K562 (cell line): ENCODE measurements around the gene GFRA4. TPM values are rescaled to one million over a fixed set of nuclear protein-coding genes. Genes with fewer than 3 reads are reported as not detected.

Experiments
- ATAC-seq: fragments of 200-7000 bp; cut with Tn5 transposase; 3 replicates; pipeline ENCODE4 v1.9.1; 2020; ENCODE audit warnings: moderate library complexity
- BruUV-seq: library from RNA; stranded (reverse); fragments of 400-500 nt; replicated peaks from 2 replicates; lab custom pipeline; 2021; lab: Mats Ljungman, UMichigan
- CTCF ChIA-PET: fragments of 300-600 bp; formaldehyde crosslinking; extraction: SDS; loops from one replicate; lab custom pipeline; 2021; ENCODE audit warnings: low intra/inter-chr PET ratio; lab: Yijun Ruan, JAX
- POLR2A ChIA-PET: fragments of 300-600, 350-650 bp; sonication (Branson Sonifier 250); formaldehyde crosslinking; extraction: SDS; loops from one replicate; lab custom pipeline; 2021; ENCODE audit warnings: antibody characterized with exemption, inconsistent platforms; lab: Yijun Ruan, JAX
- DNase-seq, 4 experiments: peaks; one replicate each; pipeline versions ENCODE4 v3.0.0 to v3.0.0-alpha.2; 2011 to 2018; ENCODE audit warnings: low spot score in 3 of 4, mixed read lengths in 3 of 4; ENCODE audit errors: extremely low read depth in 1 of 4
- FAIRE-seq: peaks from 2 replicates; lab custom pipeline; 2011; peaks lifted over from hg19 to GRCh38; lab: Jason Lieb, UNC
- H2AFZ ChIP-seq: 2 replicates; pipeline ENCODE4 v1.6.0; 2011; ENCODE audit warnings: low read depth, low read length, control low read depth, inconsistent platforms
- H3K27ac ChIP-seq: fragments of 200-600 bp; 3 replicates; pipeline ENCODE4 v1.8.0; 2011; ENCODE audit warnings: low read depth, mild to moderate bottlenecking, control low read depth, inconsistent platforms, low read length, moderate library complexity, mixed read lengths; ENCODE audit errors: extremely low read depth
- H3K27me3 ChIP-seq, 2 experiments: fragments of 300-600 bp in 1 of 2; 2 replicates in 1 of 2; 3 replicates in 1 of 2; pipeline versions ENCODE4 v1.6.0 to v1.8.0; 2011; ENCODE audit warnings: inconsistent platforms in 2 of 2, low read length in 2 of 2, mild to moderate bottlenecking in 1 of 2, mixed read lengths in 1 of 2, moderate library complexity in 1 of 2; ENCODE audit not compliant: control insufficient read depth in 2 of 2, insufficient read depth in 2 of 2
- H3K36me3 ChIP-seq: fragments of 300-600 bp; 3 replicates; pipeline ENCODE4 v1.8.0; 2011; ENCODE audit warnings: mild to moderate bottlenecking, low read length, inconsistent platforms; ENCODE audit not compliant: control insufficient read depth, insufficient read depth
- H3K4me1 ChIP-seq, 2 experiments: fragments of 200-600 bp in 1 of 2; replicated peaks in 1 of 2; 2 replicates in 1 of 2; 3 replicates in 1 of 2; pipeline versions ENCODE4 v1.5.1 to v1.8.0; 2011; ENCODE audit warnings: inconsistent platforms in 2 of 2, low read length in 2 of 2, mild to moderate bottlenecking in 1 of 2, mixed read lengths in 1 of 2, moderate library complexity in 1 of 2; ENCODE audit not compliant: control insufficient read depth in 2 of 2, insufficient read depth in 2 of 2
- H3K4me2 ChIP-seq: 2 replicates; pipeline ENCODE4 v1.6.1; 2011; ENCODE audit warnings: low read length, control low read depth, inconsistent platforms, mixed read lengths; ENCODE audit not compliant: insufficient read depth
- H3K4me3 ChIP-seq: fragments of 200-600 bp; sonication (generic), shearing (Covaris generic); 2 replicates; pipeline ENCODE4 v1.5.1; 2016; ENCODE audit warnings: control low read depth, inconsistent platforms
- H3K79me2 ChIP-seq: fragments of 200-600 bp; 3 replicates; pipeline ENCODE4 v1.8.0; 2011; ENCODE audit warnings: low read length, inconsistent platforms; ENCODE audit not compliant: control insufficient read depth, insufficient read depth
- H3K9ac ChIP-seq, 2 experiments: 2 replicates each; pipeline versions ENCODE4 v1.6.0 to v1.6.1; 2011; ENCODE audit warnings: low read depth in 2 of 2, low read length in 2 of 2, control low read depth in 1 of 2, inconsistent platforms in 1 of 2, mild to moderate bottlenecking in 1 of 2, mixed read lengths in 1 of 2; ENCODE audit not compliant: insufficient read depth in 1 of 2
- H3K9me1 ChIP-seq: one replicate; pipeline ENCODE4 v1.6.0; 2011; ENCODE audit warnings: inconsistent platforms, mild to moderate bottlenecking, low read length, moderate library complexity; ENCODE audit not compliant: control insufficient read depth, insufficient read depth
- H3K9me3 ChIP-seq: replicated peaks from 2 replicates; pipeline ENCODE4 v1.5.1; 2011; ENCODE audit warnings: low read depth, low read length, inconsistent platforms; ENCODE audit not compliant: control insufficient read depth, insufficient read depth
- H4K20me1 ChIP-seq: replicated peaks from 2 replicates; pipeline ENCODE4 v1.6.1; 2011; ENCODE audit warnings: low read length, inconsistent platforms, mixed read lengths; ENCODE audit not compliant: control insufficient read depth, insufficient read depth
- ELK3 ChIP-seq: fragments of 450-650 bp; formaldehyde crosslinking; IDR thresholded peaks from 2 replicates; pipeline ENCODE4 v1.4.0; 2020; ENCODE audit warnings: mild to moderate bottlenecking
- ZNF583 ChIP-seq: fragments of 250-450 bp; sonication (Bioruptor Pico); IDR thresholded peaks from 2 replicates; pipeline ENCODE4 v1.4.0; 2020
- ZNF778 ChIP-seq: fragments of 450-650 bp; formaldehyde crosslinking; IDR thresholded peaks from 2 replicates; pipeline ENCODE4 v1.4.0; 2020; ENCODE audit warnings: mild to moderate bottlenecking, moderate library complexity
- WGBS: fragments of 100-300 bp; shearing (Covaris generic); methylation state at CpG from one replicate; pipeline ENCODE4 v1.1.6; 2016; ENCODE audit warnings: low coverage, mixed read lengths; ENCODE audit not compliant: insufficient coverage; ENCODE audit errors: missing lambda C conversion rate; 5-methylcytosine and 5-hydroxymethylcytosine counted together
- in situ Hi-C: fragments of 300-500 bp; cut with MboI; formaldehyde crosslinking; loops from 4 replicates; pipeline ENCODE4 v1.15.0; 2018; ENCODE audit warnings: inconsistent platforms, mixed read lengths
- intact Hi-C: fragments of 100-400 bp; cut with micrococcal nuclease; formaldehyde crosslinking; loops from 2 replicates; pipeline ENCODE4 v1.14.2; 2022
- polyA plus RNA-seq, 8 experiments: library from polyadenylated mRNA; depleted of rRNA in 4 of 8; stranded (reverse) in 5 of 8; unstranded in 3 of 8; fragments of >200 nt; fragmentation: Nextera tagmentation in 2 of 8; fragmentation: Illumina TruSeq in 1 of 8; extraction: Ambion mirVana in 2 of 8; extraction: Trizol in 1 of 8; gene quantifications; 2 replicates each; pipeline versions ENCODE4 v1.2.1 to v1.2.3, GENCODE V29; 2011 to 2014; ENCODE audit warnings: inconsistent platforms in 1 of 8, missing spikeins in 1 of 8
- total RNA-seq, 7 experiments: library from RNA; depleted of rRNA in 6 of 7; stranded (reverse); fragments of >200 nt in 6 of 7; fragmentation: Illumina TruSeq in 2 of 7; extraction: Trizol in 2 of 7; gene quantifications; 2 replicates each; pipeline versions ENCODE4 v1.2.1 to v1.2.3, GENCODE V29; 2011 to 2021; ENCODE audit warnings: low replicate concordance in 1 of 7
- TF ChIP-seq, protein P1 (sequence below): fragments of 250-450 bp; sonication (Bioruptor Pico); IDR thresholded peaks from 2 replicates; pipeline ENCODE4 v1.5.0; 2021

Gene GFRA4
- total and polyA plus RNA-seq, 9 of the 15 experiments (the other 6 are each of a cell fraction or from before 2014, with no cell fraction given), result not detected

- no peaks in the 10 kb centered on the region for H3K9me1 ChIP-seq
- H3K27ac ChIP-seq, result no peak overlapping the region
- POLR2A ChIA-PET, result no interaction called here
- no peaks in the 10 kb centered on the region for H3K36me3 ChIP-seq
- 17% methylated on average over 8 of the region's 12 CpGs for WGBS
- TF ChIP-seq ZNF583 (CRISPR knock-in tag), result no peak
- TF ChIP-seq, protein P1, sequence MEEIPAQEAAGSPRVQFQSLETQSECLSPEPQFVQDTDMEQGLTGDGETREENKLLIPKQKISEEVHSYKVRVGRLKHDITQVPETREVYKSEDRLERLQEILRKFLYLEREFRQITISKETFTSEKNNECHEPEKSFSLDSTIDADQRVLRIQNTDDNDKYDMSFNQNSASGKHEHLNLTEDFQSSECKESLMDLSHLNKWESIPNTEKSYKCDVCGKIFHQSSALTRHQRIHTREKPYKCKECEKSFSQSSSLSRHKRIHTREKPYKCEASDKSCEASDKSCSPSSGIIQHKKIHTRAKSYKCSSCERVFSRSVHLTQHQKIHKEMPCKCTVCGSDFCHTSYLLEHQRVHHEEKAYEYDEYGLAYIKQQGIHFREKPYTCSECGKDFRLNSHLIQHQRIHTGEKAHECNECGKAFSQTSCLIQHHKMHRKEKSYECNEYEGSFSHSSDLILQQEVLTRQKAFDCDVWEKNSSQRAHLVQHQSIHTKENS (CRISPR knock-in tag), result no peak
- no peak for TF ChIP-seq ELK3
- TF ChIP-seq ZNF778 (CRISPR knock-in tag), result no peak
- FAIRE-seq (no peak), ATAC-seq (no peak), DNase-seq (no peak)
- CTCF ChIA-PET, result no interaction called here
- no peak overlapping the region; a peak in 1 of 4 replicates for H3K9ac ChIP-seq
- no peaks in the 10 kb centered on the region for H3K79me2 ChIP-seq
- no peak overlapping the region for H2AFZ ChIP-seq
- H3K27me3 ChIP-seq, result peaks cover 0 to 49% of the 10 kb centered on the region in 2 experiments; a peak in 4 of 5 replicates
- peaks cover 0 to 5% of the 10 kb centered on the region in 2 experiments; a peak in 2 of 5 replicates for H3K4me1 ChIP-seq
- no peak overlapping the region for H3K4me3 ChIP-seq
- no peak overlapping the region for H3K4me2 ChIP-seq
- no peaks in the 10 kb centered on the region for H3K9me3 ChIP-seq
- H4K20me1 ChIP-seq, result no peaks in the 10 kb centered on the region
- in situ Hi-C loops (no loop called here), intact Hi-C loops (no loop called here)
- no TSS peak for BruUV-seq
These were observed 3.5 kb downstream of the GFRA4 start for GRCh38 chr20:3659492-3660261.
